A549 (cell line): ENCODE results near the gene DAB2IP.

Experiments used
- CBX2 ChIP-seq: fragments of 200-600 bp; sonication (generic); IDR thresholded peaks from 2 replicates; pipeline ENCODE4 v1.6.1; 2016; ENCODE audit warnings: low read depth, mild to moderate bottlenecking, borderline replicate concordance
- CEBPB ChIP-seq, 2 experiments: fragments of >200 bp in 1 of 2; sonication (Bioruptor Twin) in 1 of 2; formaldehyde crosslinking in 1 of 2; IDR thresholded peaks; 2 replicates each; pipeline ENCODE4 v1.6.1; 2012 to 2016
- CTCF ChIP-seq: fragments of >200 bp; sonication (Bioruptor Twin); formaldehyde crosslinking; IDR thresholded peaks from 3 replicates; pipeline ENCODE4 v1.5.1; 2016
- GATA3 ChIP-seq: IDR thresholded peaks from 2 replicates; pipeline ENCODE4 v1.6.1; 2012; ENCODE audit warnings: borderline replicate concordance
- NFE2L2 ChIP-seq: fragments of 150-350 bp; conservative IDR thresholded peaks from 2 replicates; pipeline ENCODE4 v1.6.1; 2014; ENCODE audit warnings: low read length
- POLR2A ChIP-seq: IDR thresholded peaks from 2 replicates; pipeline ENCODE4 v1.6.1; 2012; ENCODE audit warnings: mild to moderate bottlenecking, low read length
- POLR2AphosphoS2 ChIP-seq: conservative IDR thresholded peaks from 2 replicates; pipeline ENCODE4 v1.6.1; 2012; ENCODE audit warnings: low read length, improper control_type of control experiment, inconsistent platforms
- RAD21 ChIP-seq, 2 experiments: fragments of >200 bp in 1 of 2; sonication (Bioruptor Twin) in 1 of 2; formaldehyde crosslinking in 1 of 2; IDR thresholded peaks in 1 of 2; conservative IDR thresholded peaks in 1 of 2; 2 replicates in 1 of 2; 3 replicates in 1 of 2; pipeline ENCODE4 v1.6.1; 2012 to 2018; ENCODE audit warnings: inconsistent platforms in 1 of 2
- REST ChIP-seq: fragments of 200-600 bp; sonication (generic); IDR thresholded peaks from 2 replicates; pipeline ENCODE4 v1.6.1; 2016; ENCODE audit warnings: antibody characterized with exemption, mild to moderate bottlenecking, moderate library complexity
- RFX5 ChIP-seq: fragments of 450-650 bp; IDR thresholded peaks from 2 replicates; pipeline ENCODE4 v1.7.1; 2014; ENCODE audit warnings: antibody characterized with exemption, mild to moderate bottlenecking, moderate library complexity
- RNF2 ChIP-seq: fragments of 200-600 bp; sonication (generic); IDR thresholded peaks from 2 replicates; pipeline ENCODE4 v1.6.1; 2016; ENCODE audit warnings: low read depth, mild to moderate bottlenecking, antibody characterized with exemption, moderate library complexity, borderline replicate concordance
- USF2 ChIP-seq: fragments of 450-650 bp; IDR thresholded peaks from 2 replicates; pipeline ENCODE4 v1.6.1; 2014; ENCODE audit warnings: antibody characterized with exemption

- TF ChIP-seq POLR2A (no peak), CTCF (no peak), RFX5 (no peak), GATA3 (no peak), CBX2 (no peak), POLR2AphosphoS2 (no peak), REST (no peak), RAD21 (conservative IDR thresholded peaks at IDR 0.05 in 1 of 2, IDR thresholded peaks at IDR 0.05 in 1 of 2) (no peak), CEBPB (IDR thresholded peaks at IDR 0.05) (no peak), RNF2 (no peak), NFE2L2 (no peak), USF2 (no peak)
Measured at GRCh38 chr9:121756474-121757280, 105.2 kb downstream of the DAB2IP start.
